HEK293 (cell line): Measurements from ENCODE around the gene NCOA7.

ENCODE experiments used
- CTCF ChIA-PET: fragments of 350-600 bp; formaldehyde crosslinking; extraction: SDS; loops from one replicate; lab custom pipeline; 2021; ENCODE audit warnings: antibody characterized with exemption; lab: Yijun Ruan, JAX
- POLR2A ChIA-PET: fragments of 300-600 bp; formaldehyde crosslinking; extraction: SDS; loops from one replicate; lab custom pipeline; 2020; ENCODE audit warnings: antibody characterized with exemption, inconsistent platforms; lab: Yijun Ruan, JAX
- H3K27ac ChIP-seq: fragments of 200-500 bp; sonication (Bioruptor generic); 2 replicates; pipeline ENCODE4 v1.5.1; 2014; ENCODE audit warnings: low read depth, low read length, control low read depth, inconsistent platforms; ENCODE audit errors: extremely low read depth
- H3K36me3 ChIP-seq, 2 experiments: fragments of 200-500 bp in 1 of 2; sonication (Bioruptor generic) in 1 of 2; 1 replicate in 1 of 2; 2 replicates in 1 of 2; pipeline ENCODE4 v1.5.1; 2014 to 2017; ENCODE audit warnings: inconsistent platforms in 2 of 2, low read length in 2 of 2; ENCODE audit not compliant: control insufficient read depth in 2 of 2, insufficient read depth in 1 of 2
- H3K4me1 ChIP-seq: fragments of 200-500 bp; sonication (Bioruptor generic); 2 replicates; pipeline ENCODE4 v1.5.1; 2014; ENCODE audit warnings: mild to moderate bottlenecking, low read length, inconsistent platforms; ENCODE audit not compliant: control insufficient read depth, insufficient read depth
- H3K4me3 ChIP-seq: 2 replicates; pipeline ENCODE4 v1.5.1; 2011; ENCODE audit warnings: low read depth, mild to moderate bottlenecking, control low read depth, low read length, moderate library complexity
- H3K9me3 ChIP-seq: fragments of 200-500 bp; sonication (Bioruptor generic); 2 replicates; pipeline ENCODE4 v1.5.1; 2014; ENCODE audit warnings: low read depth, low read length, inconsistent platforms; ENCODE audit not compliant: control insufficient read depth, insufficient read depth
- ATF2 ChIP-seq: fragments of 450-650 bp; formaldehyde crosslinking; IDR thresholded peaks from 2 replicates; pipeline ENCODE4 v1.5.1; 2016; ENCODE audit warnings: missing biosample characterization, missing genetic modification characterization, low read depth
- BCL11A ChIP-seq: fragments of 450-650 bp; formaldehyde crosslinking; IDR thresholded peaks from 2 replicates; pipeline ENCODE4 v1.5.1; 2016; ENCODE audit warnings: low read depth, missing biosample characterization, missing genetic modification characterization
- GFI1B ChIP-seq: fragments of 450-650 bp; formaldehyde crosslinking; IDR thresholded peaks from 2 replicates; pipeline ENCODE4 v1.5.1; 2016; ENCODE audit warnings: missing biosample characterization, missing genetic modification characterization
- PBX3 ChIP-seq: sonication (generic); formaldehyde crosslinking; IDR thresholded peaks from 2 replicates; pipeline ENCODE4 v1.8.1; 2022; ENCODE audit warnings: mild to moderate bottlenecking, moderate library complexity, missing genetic modification reagents
- RBAK ChIP-seq: fragments of 450-650 bp; formaldehyde crosslinking; IDR thresholded peaks from 2 replicates; pipeline ENCODE4 v1.5.1; 2016; ENCODE audit warnings: missing biosample characterization, missing genetic modification characterization
- YY2 ChIP-seq: fragments of 450-650 bp; formaldehyde crosslinking; IDR thresholded peaks from 2 replicates; pipeline ENCODE4 v1.5.1; 2016; ENCODE audit warnings: missing biosample characterization, missing genetic modification characterization
- ZBTB11 ChIP-seq: fragments of 450-650 bp; formaldehyde crosslinking; conservative IDR thresholded peaks from 2 replicates; pipeline ENCODE4 v1.5.1; 2016; ENCODE audit warnings: low read depth, missing biosample characterization, missing genetic modification characterization
- ZBTB7A ChIP-seq: fragments of 450-650 bp; formaldehyde crosslinking; IDR thresholded peaks from 2 replicates; pipeline ENCODE4 v1.5.1; 2016; ENCODE audit warnings: low read depth, missing biosample characterization, missing genetic modification characterization
- ZEB2 ChIP-seq: fragments of 450-650 bp; formaldehyde crosslinking; IDR thresholded peaks from 2 replicates; pipeline ENCODE4 v1.5.1; 2016; ENCODE audit warnings: missing biosample characterization, missing genetic modification characterization
- ZNF133 ChIP-seq: fragments of 450-650 bp; formaldehyde crosslinking; IDR thresholded peaks from 2 replicates; pipeline ENCODE4 v1.5.1; 2016; ENCODE audit warnings: missing biosample characterization, missing genetic modification characterization
- ZNF140 ChIP-seq: fragments of 450-650 bp; formaldehyde crosslinking; IDR thresholded peaks from 2 replicates; pipeline ENCODE4 v1.5.1; 2016; ENCODE audit warnings: missing biosample characterization, missing genetic modification characterization
- ZNF239 ChIP-seq: fragments of 450-650 bp; formaldehyde crosslinking; IDR thresholded peaks from 2 replicates; pipeline ENCODE4 v1.5.1; 2016; ENCODE audit warnings: missing biosample characterization, missing genetic modification characterization
- ZNF280C ChIP-seq: fragments of 450-650 bp; formaldehyde crosslinking; IDR thresholded peaks from 2 replicates; pipeline ENCODE4 v1.5.1; 2016; ENCODE audit warnings: missing biosample characterization, missing genetic modification characterization
- ZNF324 ChIP-seq: fragments of 450-650 bp; formaldehyde crosslinking; IDR thresholded peaks from 2 replicates; pipeline ENCODE4 v1.5.1; 2016; ENCODE audit warnings: missing biosample characterization, missing genetic modification characterization
- ZNF335 ChIP-seq: fragments of 450-650 bp; formaldehyde crosslinking; conservative IDR thresholded peaks from 2 replicates; pipeline ENCODE4 v1.5.1; 2016; ENCODE audit warnings: missing biosample characterization, missing genetic modification characterization
- ZNF558 ChIP-seq: fragments of 450-650 bp; formaldehyde crosslinking; IDR thresholded peaks from 2 replicates; pipeline ENCODE4 v1.5.1; 2016; ENCODE audit warnings: missing biosample characterization, missing genetic modification characterization
- ZNF623 ChIP-seq: fragments of 450-650 bp; formaldehyde crosslinking; IDR thresholded peaks from 2 replicates; pipeline ENCODE4 v1.5.1; 2016; ENCODE audit warnings: missing biosample characterization, missing genetic modification characterization
- ZNF677 ChIP-seq: fragments of 450-650 bp; IDR thresholded peaks from 2 replicates; pipeline ENCODE4 v1.5.0; 2018; ENCODE audit warnings: missing biosample characterization, mild to moderate bottlenecking, missing genetic modification characterization, moderate library complexity
- ZNF776 ChIP-seq: fragments of 450-650 bp; formaldehyde crosslinking; IDR thresholded peaks from 2 replicates; pipeline ENCODE4 v1.5.0; 2017; ENCODE audit warnings: missing biosample characterization, missing genetic modification characterization, borderline replicate concordance
- ZNF777 ChIP-seq: fragments of 450-650 bp; formaldehyde crosslinking; IDR thresholded peaks from 2 replicates; pipeline ENCODE4 v1.5.1; 2017; ENCODE audit warnings: missing biosample characterization, missing genetic modification characterization, borderline replicate concordance

NCOA7 gene

GRCh38 chr6:125821825-125822281 lies 31.1 kb downstream of the NCOA7 start (continued):
- TF ChIP-seq ZNF776 (tag by site-specific recombination) (no peak), ZNF335 (no peak)

GRCh38 chr6:125823180-125823579 lies 32.4 kb downstream of the NCOA7 start:
- Histone ChIP-seq H3K36me3 (peaks cover 0 to 8% of the 10 kb centered on the region in 2 experiments; a peak in 1 of 3 replicates), H3K4me3 (no peak overlapping the region), H3K9me3 (no peaks in the 10 kb centered on the region), H3K4me1 (peaks cover 21% of the 10 kb centered on the region; the same call in 1 of the 2 replicates), H3K27ac (no peak overlapping the region)
- CTCF ChIA-PET, result interaction anchor here (0.6 to 1.6 kb wide), 2 partner anchors 11 to 35 kb away, joined by 3 to 9 read pairs; no protein-coding TSS in a partner anchor
- TF ChIP-seq RBAK (tag by site-specific recombination) (no peak), GFI1B (tag by site-specific recombination) (no peak), PBX3 (CRISPR knock-in tag) (no peak), ZNF140 (tag by site-specific recombination) (no peak), ZNF623 (tag by site-specific recombination) (no peak), ZBTB11 (tag by site-specific recombination) (no peak), ZNF324 (tag by site-specific recombination) (no peak)
- POLR2A ChIA-PET, result no interaction called here

GRCh38 chr6:125824946-125825771 lies 34.4 kb downstream of the NCOA7 start:
- no peaks in the 10 kb centered on the region for H3K9me3 ChIP-seq
- no peak overlapping the region for H3K27ac ChIP-seq
- peaks cover 0 to 7% of the 10 kb centered on the region in 2 experiments; a peak in 1 of 3 replicates for H3K36me3 ChIP-seq
- peaks cover 5% of the 10 kb centered on the region; the same call in 1 of the 2 replicates for H3K4me1 ChIP-seq
- TF ChIP-seq BCL11A (tag by site-specific recombination) (no peak), ZBTB7A (tag by site-specific recombination) (no peak), YY2 (tag by site-specific recombination) (no peak), ZNF623 (tag by site-specific recombination) (no peak), ZNF777 (tag by site-specific recombination) (no peak), ZNF677 (tag by site-specific recombination) (no peak), ZNF558 (tag by site-specific recombination) (no peak), ZNF280C (tag by site-specific recombination) (no peak), ATF2 (tag by site-specific recombination) (no peak), ZEB2 (no peak), ZNF239 (tag by site-specific recombination) (no peak), ZNF133 (tag by site-specific recombination) (no peak)
- ChIA-PET POLR2A (interaction anchor here (1.0 kb wide), 1 partner anchor 35 kb away, joined by 5 read pairs; the partner anchor contains the start of gene NCOA7), CTCF (interaction anchor here (0.5 to 1.6 kb wide), 7 partner anchors 9 to 170 kb away, joined by 3 to 9 read pairs (median 4); no protein-coding TSS in a partner anchor)
- H3K4me3 ChIP-seq, result no peak overlapping the region
